ENCODE data around the gene PTBP3.

PTBP3 gene

DNA sequence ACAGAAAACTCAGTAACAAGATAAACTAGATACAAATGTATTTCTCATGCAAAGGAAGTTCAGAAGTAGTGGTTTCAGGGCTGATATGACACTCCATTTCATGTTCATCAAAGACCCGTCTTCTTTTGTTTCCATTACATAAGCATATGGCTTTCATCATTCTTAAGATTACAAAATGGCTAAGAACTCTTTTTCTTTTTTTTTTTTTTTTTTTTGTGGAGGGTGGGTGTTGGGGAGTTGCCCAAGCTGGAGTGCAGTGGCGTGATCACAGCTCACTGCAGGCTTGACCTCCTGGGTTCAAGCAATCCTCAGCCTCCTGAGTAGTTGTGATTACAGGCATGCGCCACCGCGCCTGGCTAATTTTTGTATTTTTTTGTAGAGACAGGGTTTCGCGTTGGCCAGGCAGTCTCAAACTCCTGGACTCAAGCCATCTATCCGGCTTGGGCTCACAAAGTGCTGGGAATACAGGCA, 22.0 kb upstream of the PTBP3 start:
- no peak for DNase-seq

- no peak for DNase-seq
Observed at GRCh38 chr9:112354081-112354743, 20.8 kb upstream of the PTBP3 start.

- DNase-seq: no peak
Observed at GRCh38 chr9:112352209-112352608, 18.8 kb upstream of the PTBP3 start.

DNA sequence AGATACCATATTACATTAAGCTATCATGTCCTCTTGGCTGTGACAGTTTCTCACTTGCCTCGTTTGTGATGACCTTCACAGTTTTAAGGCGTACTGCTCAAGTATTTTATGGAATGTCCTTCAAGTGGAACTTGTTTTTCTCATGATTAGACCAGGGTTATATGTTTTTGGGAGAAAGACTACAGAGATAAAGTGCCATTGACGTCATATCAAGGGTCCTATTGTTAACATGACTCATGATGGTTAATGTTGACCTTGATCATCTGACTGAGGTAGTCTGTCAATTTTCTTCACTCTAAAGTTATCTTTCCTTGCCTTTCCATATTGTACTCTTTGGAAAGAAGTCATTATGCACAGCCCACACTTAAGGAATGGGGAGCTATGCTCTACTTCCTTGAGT, 17.8 kb upstream of the PTBP3 start:
- no peak for DNase-seq

DNA sequence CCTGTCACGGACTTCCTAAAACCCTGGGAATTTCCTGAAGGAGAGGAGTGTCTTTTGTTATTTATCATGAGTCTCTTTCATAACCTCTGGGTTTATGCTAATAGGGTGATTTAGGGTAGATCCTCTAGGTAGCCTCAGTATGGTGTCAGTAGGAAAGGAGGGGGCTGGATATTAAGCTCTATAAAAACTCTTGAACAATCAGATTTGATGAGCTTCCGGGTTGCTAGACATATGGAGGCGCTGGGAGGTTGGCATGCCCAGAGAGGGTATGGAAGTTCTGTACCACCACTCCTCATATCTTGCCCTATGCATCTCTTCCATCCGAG, 15.6 kb upstream of the PTBP3 start:
- DNase-seq: no peak

DNA sequence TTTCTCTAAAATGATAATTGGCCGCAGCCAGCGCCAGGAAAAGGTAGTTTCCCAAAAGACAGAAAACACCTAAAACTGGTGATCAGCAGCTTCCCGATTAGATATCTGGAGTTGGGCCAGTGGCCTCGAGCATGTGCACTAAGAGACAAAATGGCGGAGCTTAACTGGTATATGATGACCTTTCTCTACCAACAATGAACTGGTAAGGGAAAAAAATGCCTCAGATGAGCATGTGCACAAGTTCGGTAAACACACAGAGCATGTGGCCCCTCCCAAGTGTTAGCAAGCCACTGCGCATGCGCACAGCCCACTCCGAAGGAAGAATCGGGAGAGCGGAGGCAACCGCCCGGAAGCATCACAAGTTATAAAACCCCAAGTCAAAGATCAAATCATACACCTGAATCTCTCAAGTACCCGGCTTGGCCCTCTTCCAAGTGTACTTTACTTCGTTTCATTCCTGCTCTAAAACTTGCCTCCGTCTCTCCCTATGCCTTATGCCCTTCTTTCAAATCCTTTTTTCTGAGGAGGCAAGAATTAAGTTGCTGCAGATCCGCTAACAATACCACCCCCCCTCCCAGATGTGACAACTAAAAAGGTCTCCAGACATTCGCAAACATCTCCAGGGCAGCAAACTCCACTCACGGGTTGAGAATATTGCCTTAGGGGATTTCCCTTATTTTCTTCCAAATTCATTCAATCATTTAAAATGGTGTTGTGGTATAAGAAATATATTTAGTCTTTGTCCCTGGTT, 15.0 kb upstream of the PTBP3 start:
- DNase-seq: peak; percentile 83

DNA sequence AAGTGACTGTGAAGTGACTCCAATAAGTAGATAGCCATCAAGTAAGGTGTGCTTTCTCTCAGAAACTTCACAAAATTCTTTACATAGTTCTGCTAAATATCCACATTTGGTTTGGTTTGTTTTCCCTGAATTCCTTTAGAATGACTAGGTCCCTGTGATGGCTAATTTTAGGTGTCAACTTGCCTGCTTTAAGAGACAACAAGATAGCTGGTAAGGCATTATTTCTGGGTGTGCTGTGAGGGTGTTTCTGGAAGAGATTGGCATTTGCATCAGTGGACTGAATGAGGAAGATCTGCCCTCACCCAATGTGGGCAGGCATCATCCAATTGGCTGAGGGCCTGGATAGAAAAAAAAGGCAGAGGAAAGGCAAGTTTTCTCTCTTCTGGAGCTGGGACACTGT, 8.3 kb upstream of the PTBP3 start:
- DNase-seq: no peak

- no peak for DNase-seq
Observed at GRCh38 chr9:112339886-112340285, 6.5 kb upstream of the PTBP3 start.

- no peak for DNase-seq
Observed at GRCh38 chr9:112338561-112338960, 5.1 kb upstream of the PTBP3 start.

GRCh38 chr9:112337547-112337946, 4.1 kb upstream of the PTBP3 start:
- DNase-seq: no peak

- DNase-seq: no peak
Observed at GRCh38 chr9:112334432-112334841, 1.0 kb upstream of the PTBP3 start.

- DNase-seq: peak; percentile 98
Observed at GRCh38 chr9:112333639-112334431, 416 bp upstream of the PTBP3 start.

- no peak for DNase-seq
Observed at GRCh38 chr9:112332674-112332976, 794 bp downstream of the PTBP3 start.

DNA sequence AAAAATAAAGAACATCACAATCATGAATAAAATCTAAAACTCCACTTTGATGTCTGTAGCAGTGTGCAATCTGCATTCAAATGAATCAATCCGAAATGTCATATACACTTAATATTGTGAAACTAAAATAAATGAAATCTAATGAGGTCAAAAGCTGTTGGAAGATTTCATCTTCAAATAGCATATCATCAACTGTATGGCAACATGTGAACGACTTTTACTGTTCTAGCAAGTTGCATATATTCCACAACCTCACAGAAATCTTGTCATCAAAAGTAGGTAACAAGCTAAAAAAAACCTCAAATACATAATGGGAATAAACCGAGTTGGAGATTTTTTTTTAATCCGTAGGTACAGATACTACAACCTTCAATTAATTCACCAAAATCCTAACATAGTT, 1.2 kb downstream of the PTBP3 start:
- DNase-seq: no peak

GRCh38 chr9:112331674-112331952, 1.8 kb downstream of the PTBP3 start:
- DNase-seq: no peak

GRCh38 chr9:112328545-112328944, 4.9 kb downstream of the PTBP3 start:
- DNase-seq: no peak

DNA sequence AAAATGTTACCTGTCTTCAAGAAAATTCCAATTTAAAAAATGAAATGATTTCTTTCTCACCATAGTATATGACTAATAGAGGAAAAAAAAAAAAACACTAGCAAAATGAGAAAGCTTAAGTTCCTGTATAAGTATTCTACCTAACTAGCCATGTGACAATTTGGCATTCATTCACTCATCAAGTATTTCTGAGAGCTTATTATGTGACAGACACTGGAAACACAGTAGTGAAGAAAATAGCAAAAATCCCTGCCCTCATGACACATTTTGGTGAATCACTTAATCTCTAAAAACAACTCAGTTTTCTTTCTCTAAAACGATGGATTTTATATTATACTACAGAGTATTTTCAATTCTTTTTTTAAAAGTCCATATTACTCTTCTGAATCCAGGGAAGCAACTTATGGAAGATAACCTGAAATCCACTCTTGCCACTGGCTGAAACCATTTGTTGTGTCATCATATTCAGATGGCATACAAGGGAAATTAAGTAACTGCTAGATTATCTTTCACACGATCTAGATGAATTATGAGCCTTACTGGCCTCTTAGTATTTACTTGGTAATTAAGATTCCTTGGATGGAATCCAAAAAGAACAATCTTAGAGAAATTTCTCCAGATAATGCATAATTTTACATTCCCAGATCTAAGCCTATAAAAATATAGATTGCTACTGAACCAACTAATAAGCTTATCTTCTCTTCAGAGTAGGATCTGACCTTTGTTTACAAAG, 5.5 kb downstream of the PTBP3 start:
- no peak for DNase-seq

GRCh38 chr9:112326194-112326593, 7.2 kb downstream of the PTBP3 start:
- no peak for DNase-seq

GRCh38 chr9:112325600-112325999, 7.8 kb downstream of the PTBP3 start:
- no peak for DNase-seq

DNA sequence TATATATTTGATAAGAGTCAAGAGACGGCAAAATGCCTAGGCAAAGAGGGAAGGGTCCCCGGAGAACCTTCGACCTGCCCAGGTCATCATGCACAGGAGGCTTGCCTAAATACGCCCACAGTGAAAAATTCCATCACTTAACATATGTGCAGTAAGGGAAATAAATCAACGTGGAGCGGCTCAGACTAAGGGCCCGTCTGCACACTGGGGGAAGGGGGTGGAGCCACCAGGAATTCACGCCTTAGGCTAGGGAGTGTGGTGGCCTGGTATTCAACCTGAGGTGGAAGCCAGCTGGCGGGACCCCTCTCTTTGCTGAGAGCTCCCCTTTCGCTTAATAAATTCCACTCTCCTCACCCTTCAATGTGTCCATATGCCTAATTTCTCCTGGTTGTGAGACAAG, 8.3 kb downstream of the PTBP3 start:
- no peak for DNase-seq

DNA sequence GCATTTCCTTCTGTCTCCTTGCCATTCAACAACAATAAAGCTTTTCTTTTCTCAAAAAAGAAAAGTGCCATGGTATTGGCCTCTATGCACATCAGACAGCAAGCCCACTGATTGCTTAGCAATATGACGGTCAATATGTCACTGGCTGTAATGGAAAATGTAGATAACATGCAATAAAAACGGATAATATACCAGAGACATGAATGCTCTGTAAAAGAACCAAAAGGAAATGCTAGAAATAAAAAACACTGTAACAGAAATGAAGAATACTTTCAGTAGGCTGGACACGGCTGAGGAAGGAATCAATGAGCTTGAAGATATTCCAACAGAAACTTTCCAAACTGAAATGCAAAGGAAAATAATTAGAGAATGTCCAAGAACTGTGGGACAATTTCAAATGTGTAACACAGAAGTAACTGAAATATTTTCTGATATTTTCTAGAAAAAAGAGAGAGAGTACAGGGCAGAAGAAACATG, 10.0 kb downstream of the PTBP3 start:
- DNase-seq: no peak

- DNase-seq: no peak
Observed at GRCh38 chr9:112322701-112323377, 10.6 kb downstream of the PTBP3 start.

All from right forelimb (tissue), 1 donor.